ENCODE results near the gene DNAJB2. TPM values are rescaled to one million over a fixed set of nuclear protein-coding genes. Genes with fewer than 3 reads are reported as not detected.

The DNAJB2 gene
- total and polyA plus RNA-seq, 2 of the 8 experiments (the other 6 are each of a cell fraction or from before 2014, with no cell fraction given): 21.0 to 26.3 TPM

- no peak for TF ChIP-seq CHD2 (IDR thresholded peaks at IDR 0.05; ENCODE audit: low read length)
- TF ChIP-seq NANOG (IDR thresholded peaks at IDR 0.05; ENCODE audit: insufficient read depth, low read depth, low read length, poor library complexity, severe bottlenecking): no peak
- TF ChIP-seq SP4 (IDR thresholded peaks at IDR 0.05; ENCODE audit: low read length): no peak
- TF ChIP-seq KDM5A (IDR thresholded peaks at IDR 0.05; ENCODE audit: low read length): no peak
- no peak for TF ChIP-seq POLR2AphosphoS5 (IDR thresholded peaks at IDR 0.05; ENCODE audit: low read depth, low read length)
- Histone ChIP-seq H4K8ac (ENCODE audit: extremely low read depth, insufficient read depth, low read length) (no peak overlapping the region), H4K91ac (replicated peaks; ENCODE audit: insufficient read length, low read length) (no peak overlapping the region), H2BK5ac (ENCODE audit: low read depth, low read length) (peak overlapping the region; percentile 66; the same call in 1 of the 2 replicates), H3K14ac (ENCODE audit: insufficient read length) (no peak overlapping the region), H3K56ac (replicated peaks; ENCODE audit: insufficient read length, low read depth, low read length) (no peak overlapping the region), H2BK120ac (replicated peaks; ENCODE audit: low read depth, low read length) (no peak overlapping the region), H3K9ac (replicated peaks in 1 of 4; ENCODE audit: extremely low read depth in 1 of 4, low read depth in 3 of 4, low read length in 3 of 4) (no peak overlapping the region), H3K27me3 (replicated peaks in 1 of 4; ENCODE audit: control insufficient read depth in 3 of 4, extremely low read depth in 1 of 4, insufficient read depth in 3 of 4, low read length in 3 of 4) (no peaks in the 10 kb centered on the region), H3K79me1 (ENCODE audit: low read depth, low read length) (no peaks in the 10 kb centered on the region; the same call in 1 of the 2 replicates), H3K27ac (ENCODE audit: low read depth, low read length) (no peak overlapping the region), H3K18ac (ENCODE audit: extremely low read depth, low read length) (no peak overlapping the region; the same call in 1 of the 2 replicates), H2AFZ (ENCODE audit: low read length) (no peak overlapping the region), H3K23ac (ENCODE audit: insufficient read length) (no peak overlapping the region), H3K4me2 (ENCODE audit: insufficient read depth in 1 of 2, low read depth in 2 of 2, low read length in 2 of 2) (0 out of 4 replicates have a peak overlapping the region, but pooled peaks of 1 of the 2 experiments have one; percentile 19), H3K4me3 (ENCODE audit: extremely low read depth in 1 of 4, insufficient read depth in 2 of 4, low read depth in 3 of 4, low read length in 4 of 4) (no peak overlapping the region; a peak in 2 of 8 replicates), H3K9me3 (ENCODE audit: insufficient read depth in 2 of 2, low read depth in 1 of 2, low read length in 1 of 2) (no peaks in the 10 kb centered on the region), H2AK5ac (ENCODE audit: low read depth, low read length) (no peak overlapping the region), H2BK15ac (ENCODE audit: low read length) (no peak overlapping the region), H3K79me2 (ENCODE audit: control insufficient read depth in 1 of 2, insufficient read depth in 2 of 2, low read length in 2 of 2) (no peaks in the 10 kb centered on the region), H3K4ac (replicated peaks; ENCODE audit: insufficient read length, low read depth, low read length) (no peak overlapping the region), H2BK12ac (ENCODE audit: low read depth, low read length) (0 out of 2 replicates have a peak overlapping the region, but pooled peaks have one; percentile 39), H3K4me1 (replicated peaks in 1 of 4; ENCODE audit: control insufficient read depth in 3 of 4, insufficient read depth in 4 of 4, low read length in 3 of 4) (peaks cover 0 to 10% (median 6%) of the 10 kb centered on the region in 4 experiments; a peak in 6 of 7 replicates), H3K36me3 (ENCODE audit: control insufficient read depth in 2 of 4, insufficient read depth in 4 of 4, low read length in 3 of 4) (peaks cover 0 to 4% (median under 1%) of the 10 kb centered on the region in 4 experiments; a peak in 3 of 8 replicates), H3K23me2 (ENCODE audit: low read depth, low read length) (no peaks in the 10 kb centered on the region), H2BK20ac (ENCODE audit: low read length) (no peak overlapping the region), H4K20me1 (replicated peaks in 1 of 2; ENCODE audit: control insufficient read depth in 1 of 2, insufficient read depth in 2 of 2, low read length in 2 of 2) (peaks cover 0 to 2% of the 10 kb centered on the region in 2 experiments), H4K5ac (ENCODE audit: insufficient read length, low read depth, low read length) (no peak overlapping the region)
- DNase-seq (ENCODE audit: low read depth in 1 of 2, low spot score in 2 of 2) (no peak), FAIRE-seq (no peak)
- 90% methylated on average over 12 of the region's 12 CpGs; no CpG with 5 or more reads in 1 of the 2 experiments for WGBS, 2 experiments (ENCODE audit: extremely low coverage in 1 of 2, insufficient coverage in 1 of 2, insufficient read length in 1 of 2, insufficient replicate concordance in 2 of 2, low coverage in 1 of 2, low lambda C conversion rate in 2 of 2, missing lambda C conversion rate in 1 of 2)
- POLR2A ChIA-PET (ENCODE audit: partially characterized antibody): interaction anchor here (1.0 to 1.9 kb wide), 4 partner anchors 10 to 66 kb away, joined by 3 to 13 read pairs (median 3); partner anchors contain the start of genes ABCB6, GLB1L, PTPRN and STK16
- CTCF ChIA-PET (ENCODE audit: partially characterized antibody): interaction anchor here (0.5 to 12.1 kb wide), 9 partner anchors 7 to 119 kb away, joined by 3 to 220 read pairs (median 5); partner anchors contain the start of genes CNPPD1, GLB1L and STK16
These were observed 6.2 kb downstream of the DNAJB2 start for GRCh38 chr2:219285373-219285735.

All from H1 (cell line).